ENCODE data around the gene TLR7.

DNA sequence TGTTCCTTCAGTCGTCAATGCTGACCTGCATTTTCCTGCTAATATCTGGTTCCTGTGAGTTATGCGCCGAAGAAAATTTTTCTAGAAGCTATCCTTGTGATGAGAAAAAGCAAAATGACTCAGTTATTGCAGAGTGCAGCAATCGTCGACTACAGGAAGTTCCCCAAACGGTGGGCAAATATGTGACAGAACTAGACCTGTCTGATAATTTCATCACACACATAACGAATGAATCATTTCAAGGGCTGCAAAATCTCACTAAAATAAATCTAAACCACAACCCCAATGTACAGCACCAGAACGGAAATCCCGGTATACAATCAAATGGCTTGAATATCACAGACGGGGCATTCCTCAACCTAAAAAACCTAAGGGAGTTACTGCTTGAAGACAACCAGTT is 52.2 kb downstream of the TLR7 start:
- no peak for TF ChIP-seq POLR2A (IDR thresholded peaks at IDR 0.05; ENCODE audit: low read length)
- TF ChIP-seq GATA1 (IDR thresholded peaks at IDR 0.05; ENCODE audit: low read depth, low read length), result no peak

Measured in erythroblast (primary cell).